GM21737 (cell line): ENCODE measurements around the gene AIFM3.
"Not testable (repeated sequence)": the region's sequence is repeated elsewhere in the genome, so short reads cannot be mapped to it uniquely, and the experiment has no call there.

ENCODE experiments used
- ATAC-seq: cut with Tn5 transposase; IDR thresholded peaks from one replicate; pipeline ENCODE4 v1.9.1; 2021; ENCODE audit warnings: mild to moderate bottlenecking, moderate library complexity; ENCODE audit not compliant: unreplicated experiment

The AIFM3 gene

GRCh38 chr22:20940186-20940651 is 26.8 kb upstream of the AIFM3 start:
- no peak for ATAC-seq

- no peak for ATAC-seq
Observed at GRCh38 chr22:20940904-20941385, 26.1 kb upstream of the AIFM3 start.

- not testable (repeated sequence) for ATAC-seq
Observed at GRCh38 chr22:20942203-20942902, 24.7 kb upstream of the AIFM3 start.

- no peak for ATAC-seq
Observed at GRCh38 chr22:20943104-20943933, 23.7 kb upstream of the AIFM3 start.

GRCh38 chr22:20944042-20944441 is 23.0 kb upstream of the AIFM3 start:
- ATAC-seq, result no peak

- ATAC-seq, result no peak
Observed at GRCh38 chr22:20945578-20945934, 21.5 kb upstream of the AIFM3 start.

- ATAC-seq, result no peak
Observed at GRCh38 chr22:20946080-20946986, 20.7 kb upstream of the AIFM3 start.

- no peak for ATAC-seq
Observed at GRCh38 chr22:20946991-20947390, 20.1 kb upstream of the AIFM3 start.

- no peak for ATAC-seq
Observed at GRCh38 chr22:20948450-20948849, 18.6 kb upstream of the AIFM3 start.

- no peak for ATAC-seq
Observed at GRCh38 chr22:20948989-20949388, 18.1 kb upstream of the AIFM3 start.

GRCh38 chr22:20949698-20950183 is 17.3 kb upstream of the AIFM3 start:
- no peak for ATAC-seq

- no peak for ATAC-seq
Observed at GRCh38 chr22:20951151-20951931, 15.7 kb upstream of the AIFM3 start.

GRCh38 chr22:20951932-20952380 is 15.1 kb upstream of the AIFM3 start:
- no peak for ATAC-seq

- ATAC-seq, result no peak
Observed at GRCh38 chr22:20952544-20953341, 14.3 kb upstream of the AIFM3 start.

- ATAC-seq, result no peak
Observed at GRCh38 chr22:20953342-20953608, 13.8 kb upstream of the AIFM3 start.

- no peak for ATAC-seq
Observed at GRCh38 chr22:20953668-20954500, 13.2 kb upstream of the AIFM3 start.

- ATAC-seq, result no peak
Observed at GRCh38 chr22:20955548-20955947, 11.5 kb upstream of the AIFM3 start.

- no peak for ATAC-seq
Observed at GRCh38 chr22:20956258-20957101, 10.6 kb upstream of the AIFM3 start.
